Uterus (tissue), 4 donors: ENCODE measurements around the gene PPP2R2D. TPM values are rescaled to one million over a fixed set of nuclear protein-coding genes. Genes with fewer than 3 reads are reported as not detected.

ENCODE experiments used
- DNase-seq, 2 donors: peaks; one replicate each; pipeline ENCODE4 v3.0.0-alpha.2; 2019 to 2020
- H3K27ac ChIP-seq, 2 donors: fragments of 200-600 bp; sonication (generic); 1 replicate in 1 of 2; 2 replicates in 1 of 2; pipeline ENCODE4 v1.5.1; 2016 to 2018
- H3K27me3 ChIP-seq, 2 donors: fragments of 200-600 bp; sonication (generic); one replicate each; pipeline ENCODE4 v1.5.1; 2018 to 2019; ENCODE audit warnings: control low read depth in 1 of 2
- H3K36me3 ChIP-seq, 2 donors: fragments of 200-600 bp; sonication (generic); one replicate each; pipeline ENCODE4 v1.5.1; 2019; ENCODE audit warnings: control low read depth in 1 of 2
- H3K4me1 ChIP-seq, 2 donors: fragments of 200-600 bp; sonication (generic); one replicate each; pipeline ENCODE4 v1.5.1; 2018 to 2019; ENCODE audit warnings: control low read depth in 1 of 2
- H3K4me3 ChIP-seq, 2 donors: fragments of 200-600 bp; sonication (generic); 1 replicate in 1 of 2; 2 replicates in 1 of 2; pipeline ENCODE4 v1.5.1; 2018 to 2019; ENCODE audit warnings: mild to moderate bottlenecking in 1 of 2
- H3K9me3 ChIP-seq, 2 donors: fragments of 200-600 bp; sonication (generic); one replicate each; pipeline ENCODE4 v1.5.1; 2019; ENCODE audit warnings: control low read depth in 1 of 2
- CTCF ChIP-seq, 4 experiments: fragments of 200-600 bp in 2 of 4; fragments of 450-650 bp in 2 of 4; sonication (generic) in 2 of 4; IDR thresholded peaks; one replicate each; pipeline ENCODE4 v1.5.1; 2016 to 2019; ENCODE audit warnings: antibody characterized with exemption in 4 of 4, mild to moderate bottlenecking in 2 of 4, moderate library complexity in 1 of 4
- POLR2A ChIP-seq, 2 donors: fragments of 450-650 bp; IDR thresholded peaks; one replicate each; pipeline ENCODE4 v1.6.1; 2016; ENCODE audit warnings: antibody characterized with exemption in 2 of 2, mild to moderate bottlenecking in 1 of 2, moderate library complexity in 1 of 2
- intact Hi-C: fragments of 100-400 bp; cut with DNase I; formaldehyde crosslinking; loops from one replicate; pipeline ENCODE4 v1.15.1; 2023; ENCODE audit warnings: low total_unique reads
- total RNA-seq, 4 donors: library from RNA; depleted of rRNA in 3 of 4; stranded (reverse); fragments of >200 nt in 3 of 4; gene quantifications; one replicate each; pipeline versions ENCODE4 v1.1.0 to v1.2.4, GENCODE V29; 2014 to 2023
- donor health status: DM: yes; HTN: yes; CAD: no.

PPP2R2D gene
- total RNA-seq, 4 donors from 2014 or later: 21.2 to 43.2 (median 36.3) TPM

GRCh38 chr10:131860311-131860710 lies 40.5 kb upstream of the PPP2R2D start:
- no peaks in the 10 kb centered on the region for H3K4me1 ChIP-seq
- H3K27ac ChIP-seq: no peak overlapping the region
- no peaks in the 10 kb centered on the region for H3K36me3 ChIP-seq
- H3K27me3 ChIP-seq: no peaks in the 10 kb centered on the region
- no peak for DNase-seq
- no peaks in the 10 kb centered on the region for H3K9me3 ChIP-seq
- TF ChIP-seq CTCF (IDR thresholded peaks at IDR 0.05) (no peak), POLR2A (IDR thresholded peaks at IDR 0.05) (no peak)
- H3K4me3 ChIP-seq: no peak overlapping the region
- intact Hi-C loops: no loop called here

- intact Hi-C loops: no loop called here
- no peaks in the 10 kb centered on the region for H3K4me1 ChIP-seq
- H3K27me3 ChIP-seq: no peaks in the 10 kb centered on the region
- no peak overlapping the region for H3K27ac ChIP-seq
- H3K4me3 ChIP-seq: no peak overlapping the region
- no peak for TF ChIP-seq POLR2A (IDR thresholded peaks at IDR 0.05)
- no peak for TF ChIP-seq CTCF (IDR thresholded peaks at IDR 0.05)
- DNase-seq: no peak
- H3K9me3 ChIP-seq: no peaks in the 10 kb centered on the region
- H3K36me3 ChIP-seq: no peaks in the 10 kb centered on the region
These were observed 39.9 kb upstream of the PPP2R2D start for GRCh38 chr10:131860806-131861440.

GRCh38 chr10:131862548-131862947 lies 38.3 kb upstream of the PPP2R2D start:
- H3K4me1 ChIP-seq: no peaks in the 10 kb centered on the region
- no peak overlapping the region for H3K4me3 ChIP-seq
- H3K27me3 ChIP-seq: no peaks in the 10 kb centered on the region
- intact Hi-C loops: no loop called here
- DNase-seq: no peak
- no peaks in the 10 kb centered on the region for H3K9me3 ChIP-seq
- TF ChIP-seq POLR2A (IDR thresholded peaks at IDR 0.05): no peak
- TF ChIP-seq CTCF (IDR thresholded peaks at IDR 0.05): no peak
- H3K27ac ChIP-seq: no peak overlapping the region
- no peaks in the 10 kb centered on the region for H3K36me3 ChIP-seq

- intact Hi-C loops: no loop called here
These were observed 35.4 kb upstream of the PPP2R2D start for GRCh38 chr10:131865223-131865917.

More at GRCh38 chr10:131865223-131865917, 35.4 kb upstream of the PPP2R2D start:
- no peaks in the 10 kb centered on the region for H3K4me1 ChIP-seq
- H3K4me3 ChIP-seq: no peak overlapping the region
- DNase-seq: no peak
- no peaks in the 10 kb centered on the region for H3K36me3 ChIP-seq
- no peak overlapping the region for H3K27ac ChIP-seq
- no peaks in the 10 kb centered on the region for H3K9me3 ChIP-seq
- no peaks in the 10 kb centered on the region for H3K27me3 ChIP-seq
- TF ChIP-seq POLR2A (IDR thresholded peaks at IDR 0.05) (no peak), CTCF (IDR thresholded peaks at IDR 0.05) (no peak)
